ENCODE measurements around the gene TTK.

GRCh38 chr6:79971193-79971592, 33.3 kb upstream of the TTK start:
- TF ChIP-seq, protein P1, sequence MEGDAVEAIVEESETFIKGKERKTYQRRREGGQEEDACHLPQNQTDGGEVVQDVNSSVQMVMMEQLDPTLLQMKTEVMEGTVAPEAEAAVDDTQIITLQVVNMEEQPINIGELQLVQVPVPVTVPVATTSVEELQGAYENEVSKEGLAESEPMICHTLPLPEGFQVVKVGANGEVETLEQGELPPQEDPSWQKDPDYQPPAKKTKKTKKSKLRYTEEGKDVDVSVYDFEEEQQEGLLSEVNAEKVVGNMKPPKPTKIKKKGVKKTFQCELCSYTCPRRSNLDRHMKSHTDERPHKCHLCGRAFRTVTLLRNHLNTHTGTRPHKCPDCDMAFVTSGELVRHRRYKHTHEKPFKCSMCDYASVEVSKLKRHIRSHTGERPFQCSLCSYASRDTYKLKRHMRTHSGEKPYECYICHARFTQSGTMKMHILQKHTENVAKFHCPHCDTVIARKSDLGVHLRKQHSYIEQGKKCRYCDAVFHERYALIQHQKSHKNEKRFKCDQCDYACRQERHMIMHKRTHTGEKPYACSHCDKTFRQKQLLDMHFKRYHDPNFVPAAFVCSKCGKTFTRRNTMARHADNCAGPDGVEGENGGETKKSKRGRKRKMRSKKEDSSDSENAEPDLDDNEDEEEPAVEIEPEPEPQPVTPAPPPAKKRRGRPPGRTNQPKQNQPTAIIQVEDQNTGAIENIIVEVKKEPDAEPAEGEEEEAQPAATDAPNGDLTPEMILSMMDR (tag by site-specific recombination; IDR thresholded peaks at IDR 0.05) = no peak
- TF ChIP-seq, protein P2, sequence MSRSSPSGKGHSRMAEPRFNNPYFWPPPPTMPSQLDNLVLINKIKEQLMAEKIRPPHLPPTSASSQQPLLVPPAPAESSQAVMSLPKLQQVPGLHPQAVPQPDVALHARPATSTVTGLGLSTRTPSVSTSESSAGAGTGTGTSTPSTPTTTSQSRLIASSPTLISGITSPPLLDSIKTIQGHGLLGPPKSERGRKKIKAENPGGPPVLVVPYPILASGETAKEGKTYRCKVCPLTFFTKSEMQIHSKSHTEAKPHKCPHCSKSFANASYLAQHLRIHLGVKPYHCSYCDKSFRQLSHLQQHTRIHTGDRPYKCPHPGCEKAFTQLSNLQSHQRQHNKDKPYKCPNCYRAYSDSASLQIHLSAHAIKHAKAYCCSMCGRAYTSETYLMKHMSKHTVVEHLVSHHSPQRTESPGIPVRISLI (tag by site-specific recombination; IDR thresholded peaks at IDR 0.05) = no peak
- TF ChIP-seq ZNF558 (tag by site-specific recombination; IDR thresholded peaks at IDR 0.05) (no peak), KLF9 (tag by site-specific recombination; IDR thresholded peaks at IDR 0.05; ENCODE audit: low read depth) (no peak), ZNF792 (tag by site-specific recombination; IDR thresholded peaks at IDR 0.05) (no peak), ATF2 (tag by site-specific recombination; IDR thresholded peaks at IDR 0.05; ENCODE audit: low read depth) (no peak), KLF16 (tag by site-specific recombination; IDR thresholded peaks at IDR 0.05) (no peak)
- TF ChIP-seq, protein P3, sequence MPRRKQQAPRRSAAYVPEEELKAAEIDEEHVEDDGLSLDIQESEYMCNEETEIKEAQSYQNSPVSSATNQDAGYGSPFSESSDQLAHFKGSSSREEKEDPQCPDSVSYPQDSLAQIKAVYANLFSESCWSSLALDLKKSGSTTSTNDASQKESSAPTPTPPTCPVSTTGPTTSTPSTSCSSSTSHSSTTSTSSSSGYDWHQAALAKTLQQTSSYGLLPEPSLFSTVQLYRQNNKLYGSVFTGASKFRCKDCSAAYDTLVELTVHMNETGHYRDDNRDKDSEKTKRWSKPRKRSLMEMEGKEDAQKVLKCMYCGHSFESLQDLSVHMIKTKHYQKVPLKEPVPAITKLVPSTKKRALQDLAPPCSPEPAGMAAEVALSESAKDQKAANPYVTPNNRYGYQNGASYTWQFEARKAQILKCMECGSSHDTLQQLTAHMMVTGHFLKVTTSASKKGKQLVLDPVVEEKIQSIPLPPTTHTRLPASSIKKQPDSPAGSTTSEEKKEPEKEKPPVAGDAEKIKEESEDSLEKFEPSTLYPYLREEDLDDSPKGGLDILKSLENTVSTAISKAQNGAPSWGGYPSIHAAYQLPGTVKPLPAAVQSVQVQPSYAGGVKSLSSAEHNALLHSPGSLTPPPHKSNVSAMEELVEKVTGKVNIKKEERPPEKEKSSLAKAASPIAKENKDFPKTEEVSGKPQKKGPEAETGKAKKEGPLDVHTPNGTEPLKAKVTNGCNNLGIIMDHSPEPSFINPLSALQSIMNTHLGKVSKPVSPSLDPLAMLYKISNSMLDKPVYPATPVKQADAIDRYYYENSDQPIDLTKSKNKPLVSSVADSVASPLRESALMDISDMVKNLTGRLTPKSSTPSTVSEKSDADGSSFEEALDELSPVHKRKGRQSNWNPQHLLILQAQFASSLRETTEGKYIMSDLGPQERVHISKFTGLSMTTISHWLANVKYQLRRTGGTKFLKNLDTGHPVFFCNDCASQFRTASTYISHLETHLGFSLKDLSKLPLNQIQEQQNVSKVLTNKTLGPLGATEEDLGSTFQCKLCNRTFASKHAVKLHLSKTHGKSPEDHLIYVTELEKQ (tag by site-specific recombination; IDR thresholded peaks at IDR 0.05; ENCODE audit: borderline replicate concordance) = no peak
- TF ChIP-seq, protein P4, sequence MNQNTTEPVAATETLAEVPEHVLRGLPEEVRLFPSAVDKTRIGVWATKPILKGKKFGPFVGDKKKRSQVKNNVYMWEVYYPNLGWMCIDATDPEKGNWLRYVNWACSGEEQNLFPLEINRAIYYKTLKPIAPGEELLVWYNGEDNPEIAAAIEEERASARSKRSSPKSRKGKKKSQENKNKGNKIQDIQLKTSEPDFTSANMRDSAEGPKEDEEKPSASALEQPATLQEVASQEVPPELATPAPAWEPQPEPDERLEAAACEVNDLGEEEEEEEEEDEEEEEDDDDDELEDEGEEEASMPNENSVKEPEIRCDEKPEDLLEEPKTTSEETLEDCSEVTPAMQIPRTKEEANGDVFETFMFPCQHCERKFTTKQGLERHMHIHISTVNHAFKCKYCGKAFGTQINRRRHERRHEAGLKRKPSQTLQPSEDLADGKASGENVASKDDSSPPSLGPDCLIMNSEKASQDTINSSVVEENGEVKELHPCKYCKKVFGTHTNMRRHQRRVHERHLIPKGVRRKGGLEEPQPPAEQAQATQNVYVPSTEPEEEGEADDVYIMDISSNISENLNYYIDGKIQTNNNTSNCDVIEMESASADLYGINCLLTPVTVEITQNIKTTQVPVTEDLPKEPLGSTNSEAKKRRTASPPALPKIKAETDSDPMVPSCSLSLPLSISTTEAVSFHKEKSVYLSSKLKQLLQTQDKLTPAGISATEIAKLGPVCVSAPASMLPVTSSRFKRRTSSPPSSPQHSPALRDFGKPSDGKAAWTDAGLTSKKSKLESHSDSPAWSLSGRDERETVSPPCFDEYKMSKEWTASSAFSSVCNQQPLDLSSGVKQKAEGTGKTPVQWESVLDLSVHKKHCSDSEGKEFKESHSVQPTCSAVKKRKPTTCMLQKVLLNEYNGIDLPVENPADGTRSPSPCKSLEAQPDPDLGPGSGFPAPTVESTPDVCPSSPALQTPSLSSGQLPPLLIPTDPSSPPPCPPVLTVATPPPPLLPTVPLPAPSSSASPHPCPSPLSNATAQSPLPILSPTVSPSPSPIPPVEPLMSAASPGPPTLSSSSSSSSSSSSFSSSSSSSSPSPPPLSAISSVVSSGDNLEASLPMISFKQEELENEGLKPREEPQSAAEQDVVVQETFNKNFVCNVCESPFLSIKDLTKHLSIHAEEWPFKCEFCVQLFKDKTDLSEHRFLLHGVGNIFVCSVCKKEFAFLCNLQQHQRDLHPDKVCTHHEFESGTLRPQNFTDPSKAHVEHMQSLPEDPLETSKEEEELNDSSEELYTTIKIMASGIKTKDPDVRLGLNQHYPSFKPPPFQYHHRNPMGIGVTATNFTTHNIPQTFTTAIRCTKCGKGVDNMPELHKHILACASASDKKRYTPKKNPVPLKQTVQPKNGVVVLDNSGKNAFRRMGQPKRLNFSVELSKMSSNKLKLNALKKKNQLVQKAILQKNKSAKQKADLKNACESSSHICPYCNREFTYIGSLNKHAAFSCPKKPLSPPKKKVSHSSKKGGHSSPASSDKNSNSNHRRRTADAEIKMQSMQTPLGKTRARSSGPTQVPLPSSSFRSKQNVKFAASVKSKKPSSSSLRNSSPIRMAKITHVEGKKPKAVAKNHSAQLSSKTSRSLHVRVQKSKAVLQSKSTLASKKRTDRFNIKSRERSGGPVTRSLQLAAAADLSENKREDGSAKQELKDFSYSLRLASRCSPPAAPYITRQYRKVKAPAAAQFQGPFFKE (tag by site-specific recombination; IDR thresholded peaks at IDR 0.05; ENCODE audit: borderline replicate concordance) = no peak
- TF ChIP-seq, protein P5, sequence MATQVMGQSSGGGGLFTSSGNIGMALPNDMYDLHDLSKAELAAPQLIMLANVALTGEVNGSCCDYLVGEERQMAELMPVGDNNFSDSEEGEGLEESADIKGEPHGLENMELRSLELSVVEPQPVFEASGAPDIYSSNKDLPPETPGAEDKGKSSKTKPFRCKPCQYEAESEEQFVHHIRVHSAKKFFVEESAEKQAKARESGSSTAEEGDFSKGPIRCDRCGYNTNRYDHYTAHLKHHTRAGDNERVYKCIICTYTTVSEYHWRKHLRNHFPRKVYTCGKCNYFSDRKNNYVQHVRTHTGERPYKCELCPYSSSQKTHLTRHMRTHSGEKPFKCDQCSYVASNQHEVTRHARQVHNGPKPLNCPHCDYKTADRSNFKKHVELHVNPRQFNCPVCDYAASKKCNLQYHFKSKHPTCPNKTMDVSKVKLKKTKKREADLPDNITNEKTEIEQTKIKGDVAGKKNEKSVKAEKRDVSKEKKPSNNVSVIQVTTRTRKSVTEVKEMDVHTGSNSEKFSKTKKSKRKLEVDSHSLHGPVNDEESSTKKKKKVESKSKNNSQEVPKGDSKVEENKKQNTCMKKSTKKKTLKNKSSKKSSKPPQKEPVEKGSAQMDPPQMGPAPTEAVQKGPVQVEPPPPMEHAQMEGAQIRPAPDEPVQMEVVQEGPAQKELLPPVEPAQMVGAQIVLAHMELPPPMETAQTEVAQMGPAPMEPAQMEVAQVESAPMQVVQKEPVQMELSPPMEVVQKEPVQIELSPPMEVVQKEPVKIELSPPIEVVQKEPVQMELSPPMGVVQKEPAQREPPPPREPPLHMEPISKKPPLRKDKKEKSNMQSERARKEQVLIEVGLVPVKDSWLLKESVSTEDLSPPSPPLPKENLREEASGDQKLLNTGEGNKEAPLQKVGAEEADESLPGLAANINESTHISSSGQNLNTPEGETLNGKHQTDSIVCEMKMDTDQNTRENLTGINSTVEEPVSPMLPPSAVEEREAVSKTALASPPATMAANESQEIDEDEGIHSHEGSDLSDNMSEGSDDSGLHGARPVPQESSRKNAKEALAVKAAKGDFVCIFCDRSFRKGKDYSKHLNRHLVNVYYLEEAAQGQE (tag by site-specific recombination; IDR thresholded peaks at IDR 0.05) = no peak

Measured in HEK293 (cell line).